ENCODE measurements around the gene CENPX. TPM values are rescaled to one million over a fixed set of nuclear protein-coding genes. Genes with fewer than 3 reads are reported as not detected.

CENPX gene
- total and polyA plus RNA-seq, 2 of the 13 experiments (the other 11 are each of a cell fraction or from before 2014, with no cell fraction given): 92.7 to 170 TPM

DNA sequence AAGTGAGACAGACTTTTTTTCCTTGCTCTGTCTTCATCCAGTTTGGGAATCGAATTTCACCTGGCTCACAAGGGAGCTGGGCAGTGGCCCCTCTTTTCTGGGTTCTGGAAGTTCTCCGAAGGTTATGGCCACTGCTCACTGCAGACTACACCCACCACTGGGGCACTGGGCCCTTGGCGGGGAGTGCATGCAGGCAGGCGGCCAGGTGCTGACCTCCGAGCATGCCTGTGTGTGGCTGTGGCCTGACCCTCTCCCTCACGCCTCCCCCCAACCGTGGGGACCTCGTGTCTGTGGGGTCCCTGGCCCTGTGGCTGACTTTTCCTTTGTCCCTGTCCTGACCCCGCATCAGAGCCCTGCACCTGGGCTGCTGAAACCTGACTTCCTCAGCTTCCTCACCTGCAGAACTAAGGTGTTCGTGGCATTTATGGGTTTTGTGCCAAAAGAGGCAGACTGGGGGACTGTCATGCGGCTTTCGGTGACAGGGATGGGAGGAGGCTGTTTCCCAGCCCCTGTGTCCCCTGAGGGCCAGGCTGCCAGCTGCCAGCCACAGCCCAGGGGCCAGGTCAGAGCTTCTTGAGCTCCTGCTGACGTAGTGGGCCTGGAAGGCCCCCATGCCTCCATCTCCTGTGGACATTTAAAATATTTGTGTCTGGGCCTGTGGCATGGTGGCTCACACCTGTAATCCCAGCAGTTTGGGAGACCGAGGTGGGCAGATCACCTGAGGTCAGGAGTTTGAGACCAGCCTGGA is 23.8 kb downstream of the CENPX start:
- in situ Hi-C loops (cut with HindIII; ENCODE audit: extremely low pct_ligation_motif_present, low pct_unique_long_range_greater_than_20kb): loop anchor here (5.0 kb wide), 1 partner anchor 42 kb away; no protein-coding TSS in a partner anchor
- 64% methylated on average over 12 of the region's 14 CpGs for WGBS (ENCODE audit: low lambda C conversion rate)
- ATAC-seq: no peak
- TF ChIP-seq ZBTB7B (CRISPR knock-in tag; IDR thresholded peaks at IDR 0.05) (0 out of 2 replicates have a peak, but pooled peaks have one; percentile 49), ZNF382 (CRISPR knock-in tag; IDR thresholded peaks at IDR 0.05; ENCODE audit: borderline replicate concordance) (no peak), ZNF567 (CRISPR knock-in tag; IDR thresholded peaks at IDR 0.05; ENCODE audit: borderline replicate concordance) (no peak), EZH2 (conservative IDR thresholded peaks at IDR 0.05; ENCODE audit: low read depth, low read length) (no peak), ZNF619 (CRISPR knock-in tag; IDR thresholded peaks at IDR 0.05) (no peak), CBFB (CRISPR knock-in tag; IDR thresholded peaks at IDR 0.05) (no peak), ZBTB20 (CRISPR knock-in tag; IDR thresholded peaks at IDR 0.05; ENCODE audit: borderline replicate concordance, low read depth) (no peak), ZNF335 (CRISPR knock-in tag; IDR thresholded peaks at IDR 0.05) (no peak; the same call in 1 of the 2 replicates), ZNF674 (CRISPR knock-in tag; IDR thresholded peaks at IDR 0.05; ENCODE audit: low read depth) (no peak; the same call in 1 of the 2 replicates), RARA (CRISPR knock-in tag; IDR thresholded peaks at IDR 0.05) (no peak), SRSF4 (IDR thresholded peaks at IDR 0.05; ENCODE audit: low read depth, low read length, poor library complexity, severe bottlenecking) (no peak)
- TF ChIP-seq, protein P1, sequence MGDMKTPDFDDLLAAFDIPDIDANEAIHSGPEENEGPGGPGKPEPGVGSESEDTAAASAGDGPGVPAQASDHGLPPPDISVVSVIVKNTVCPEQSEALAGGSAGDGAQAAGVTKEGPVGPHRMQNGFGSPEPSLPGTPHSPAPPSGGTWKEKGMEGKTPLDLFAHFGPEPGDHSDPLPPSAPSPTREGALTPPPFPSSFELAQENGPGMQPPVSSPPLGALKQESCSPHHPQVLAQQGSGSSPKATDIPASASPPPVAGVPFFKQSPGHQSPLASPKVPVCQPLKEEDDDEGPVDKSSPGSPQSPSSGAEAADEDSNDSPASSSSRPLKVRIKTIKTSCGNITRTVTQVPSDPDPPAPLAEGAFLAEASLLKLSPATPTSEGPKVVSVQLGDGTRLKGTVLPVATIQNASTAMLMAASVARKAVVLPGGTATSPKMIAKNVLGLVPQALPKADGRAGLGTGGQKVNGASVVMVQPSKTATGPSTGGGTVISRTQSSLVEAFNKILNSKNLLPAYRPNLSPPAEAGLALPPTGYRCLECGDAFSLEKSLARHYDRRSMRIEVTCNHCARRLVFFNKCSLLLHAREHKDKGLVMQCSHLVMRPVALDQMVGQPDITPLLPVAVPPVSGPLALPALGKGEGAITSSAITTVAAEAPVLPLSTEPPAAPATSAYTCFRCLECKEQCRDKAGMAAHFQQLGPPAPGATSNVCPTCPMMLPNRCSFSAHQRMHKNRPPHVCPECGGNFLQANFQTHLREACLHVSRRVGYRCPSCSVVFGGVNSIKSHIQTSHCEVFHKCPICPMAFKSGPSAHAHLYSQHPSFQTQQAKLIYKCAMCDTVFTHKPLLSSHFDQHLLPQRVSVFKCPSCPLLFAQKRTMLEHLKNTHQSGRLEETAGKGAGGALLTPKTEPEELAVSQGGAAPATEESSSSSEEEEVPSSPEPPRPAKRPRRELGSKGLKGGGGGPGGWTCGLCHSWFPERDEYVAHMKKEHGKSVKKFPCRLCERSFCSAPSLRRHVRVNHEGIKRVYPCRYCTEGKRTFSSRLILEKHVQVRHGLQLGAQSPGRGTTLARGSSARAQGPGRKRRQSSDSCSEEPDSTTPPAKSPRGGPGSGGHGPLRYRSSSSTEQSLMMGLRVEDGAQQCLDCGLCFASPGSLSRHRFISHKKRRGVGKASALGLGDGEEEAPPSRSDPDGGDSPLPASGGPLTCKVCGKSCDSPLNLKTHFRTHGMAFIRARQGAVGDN (CRISPR knock-in tag; IDR thresholded peaks at IDR 0.05): peak; percentile 68
- TF ChIP-seq, protein P2, sequence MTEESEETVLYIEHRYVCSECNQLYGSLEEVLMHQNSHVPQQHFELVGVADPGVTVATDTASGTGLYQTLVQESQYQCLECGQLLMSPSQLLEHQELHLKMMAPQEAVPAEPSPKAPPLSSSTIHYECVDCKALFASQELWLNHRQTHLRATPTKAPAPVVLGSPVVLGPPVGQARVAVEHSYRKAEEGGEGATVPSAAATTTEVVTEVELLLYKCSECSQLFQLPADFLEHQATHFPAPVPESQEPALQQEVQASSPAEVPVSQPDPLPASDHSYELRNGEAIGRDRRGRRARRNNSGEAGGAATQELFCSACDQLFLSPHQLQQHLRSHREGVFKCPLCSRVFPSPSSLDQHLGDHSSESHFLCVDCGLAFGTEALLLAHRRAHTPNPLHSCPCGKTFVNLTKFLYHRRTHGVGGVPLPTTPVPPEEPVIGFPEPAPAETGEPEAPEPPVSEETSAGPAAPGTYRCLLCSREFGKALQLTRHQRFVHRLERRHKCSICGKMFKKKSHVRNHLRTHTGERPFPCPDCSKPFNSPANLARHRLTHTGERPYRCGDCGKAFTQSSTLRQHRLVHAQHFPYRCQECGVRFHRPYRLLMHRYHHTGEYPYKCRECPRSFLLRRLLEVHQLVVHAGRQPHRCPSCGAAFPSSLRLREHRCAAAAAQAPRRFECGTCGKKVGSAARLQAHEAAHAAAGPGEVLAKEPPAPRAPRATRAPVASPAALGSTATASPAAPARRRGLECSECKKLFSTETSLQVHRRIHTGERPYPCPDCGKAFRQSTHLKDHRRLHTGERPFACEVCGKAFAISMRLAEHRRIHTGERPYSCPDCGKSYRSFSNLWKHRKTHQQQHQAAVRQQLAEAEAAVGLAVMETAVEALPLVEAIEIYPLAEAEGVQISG (CRISPR knock-in tag; IDR thresholded peaks at IDR 0.05): 0 out of 2 replicates have a peak, but pooled peaks have one; percentile 18

More for the DNA sequence above, 23.8 kb downstream of the CENPX start:
- peak overlapping the region; percentile 70 for H3K4me2 ChIP-seq (ENCODE audit: low read depth, low read length)
- intact Hi-C loops (cut with micrococcal nuclease; ENCODE audit: unreplicated experiment): no loop called here
- H3K27me3 ChIP-seq (ENCODE audit: control insufficient read depth in 1 of 2, insufficient read depth in 2 of 2, low read length in 2 of 2): no peaks in the 10 kb centered on the region
- peak overlapping the region in 2 of 3 experiments; percentile 26 to 46; a peak in 4 of 6 replicates for H3K4me3 ChIP-seq (replicated peaks in 1 of 3; ENCODE audit: insufficient read depth in 1 of 3, low read depth in 2 of 3, low read length in 3 of 3)
- DNase-seq (ENCODE audit: low spot score) (no peak), FAIRE-seq (no peak)
- H3K4me1 ChIP-seq (ENCODE audit: insufficient read depth, low read length): peaks cover 99% of the 10 kb centered on the region
- H3K79me2 ChIP-seq (ENCODE audit: insufficient read depth, low read length): peaks cover 74% of the 10 kb centered on the region
- ChIA-PET CTCF (ENCODE audit: low intra/inter-chr PET ratio, low total read pairs) (interaction anchor here (0.9 to 5.6 kb wide), 3 partner anchors 22 to 39 kb away, joined by 5 to 73 read pairs (median 25); partner anchors contain the start of gene NOTUM), POLR2A (interaction anchor here (3.2 to 16.1 kb wide), 5 partner anchors 19 to 45 kb away, joined by 11 to 470 read pairs (median 72); partner anchors contain the start of genes ASPSCR1, CENPX, LRRC45 and NOTUM)
- H3K36me3 ChIP-seq (replicated peaks in 1 of 2; ENCODE audit: control insufficient read depth in 1 of 2, insufficient read depth in 2 of 2, low read length in 2 of 2): no peaks in the 10 kb centered on the region
- peak overlapping the region; percentile 80 for H3K9ac ChIP-seq (ENCODE audit: insufficient read depth, low read depth, low read length)
- TSS peak; percentile 13 for BruUV-seq (replicated peaks)
- no peaks in the 10 kb centered on the region for H4K20me1 ChIP-seq (ENCODE audit: insufficient read depth, low read length)
- H2AFZ ChIP-seq (ENCODE audit: low read length): no peak overlapping the region
- H3K27ac ChIP-seq (ENCODE audit: extremely low read length, insufficient read depth, low read length): peak overlapping the region; percentile 95
- no peaks in the 10 kb centered on the region for H3K9me3 ChIP-seq (ENCODE audit: low read length)

Measured in HepG2 (cell line).